ENCODE data around the gene ARHGEF18.
A peak's percentile ranks its signal among the peaks of the same experiment; 100 is the strongest.
"Not testable (repeated sequence)": the region's sequence is repeated elsewhere in the genome, so short reads cannot be mapped to it uniquely, and the experiment has no call there.

ARHGEF18 gene

GRCh38 chr19:7348587-7349230 is at the start of gene ARHGEF18:
Gene ARHGEF18 (plus strand): TSS chr19:7348937. CDS start chr19:7362891, 13,954 bp downstream.
- DNase-seq (ENCODE audit: low read depth) = no peak

GRCh38 chr19:7301525-7301924 is 47.2 kb upstream of the ARHGEF18 start:
- DNase-seq (ENCODE audit: low read depth) = no peak

GRCh38 chr19:7303470-7303869 is 45.3 kb upstream of the ARHGEF18 start:
- no peak for DNase-seq (ENCODE audit: low read depth)

- DNase-seq (ENCODE audit: low read depth) = no peak
Observed at GRCh38 chr19:7304200-7304599, 44.5 kb upstream of the ARHGEF18 start.

GRCh38 chr19:7307590-7308218 is 41.0 kb upstream of the ARHGEF18 start:
- DNase-seq (ENCODE audit: low read depth) = no peak

DNA sequence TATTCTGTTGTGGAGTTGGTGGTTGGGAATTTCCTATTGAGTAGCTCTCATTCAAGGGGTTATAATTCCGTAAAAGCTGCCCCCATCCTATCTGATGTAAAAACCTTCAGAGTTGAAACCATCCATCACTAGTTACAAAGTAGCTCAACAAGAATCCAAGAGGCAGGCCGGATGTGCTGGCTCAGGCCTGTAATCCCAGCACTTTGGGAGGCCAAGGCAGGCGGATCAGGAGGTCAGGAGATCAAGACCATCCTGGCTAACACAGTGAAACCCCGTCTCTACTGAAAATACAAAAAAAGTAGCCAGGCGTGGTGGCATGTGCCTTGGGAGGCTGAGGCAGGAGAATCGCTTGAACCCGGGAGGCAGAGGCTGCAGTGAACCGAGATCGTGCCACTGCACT is 40.4 kb upstream of the ARHGEF18 start:
- DNase-seq (ENCODE audit: low read depth) = not testable (repeated sequence)

DNA sequence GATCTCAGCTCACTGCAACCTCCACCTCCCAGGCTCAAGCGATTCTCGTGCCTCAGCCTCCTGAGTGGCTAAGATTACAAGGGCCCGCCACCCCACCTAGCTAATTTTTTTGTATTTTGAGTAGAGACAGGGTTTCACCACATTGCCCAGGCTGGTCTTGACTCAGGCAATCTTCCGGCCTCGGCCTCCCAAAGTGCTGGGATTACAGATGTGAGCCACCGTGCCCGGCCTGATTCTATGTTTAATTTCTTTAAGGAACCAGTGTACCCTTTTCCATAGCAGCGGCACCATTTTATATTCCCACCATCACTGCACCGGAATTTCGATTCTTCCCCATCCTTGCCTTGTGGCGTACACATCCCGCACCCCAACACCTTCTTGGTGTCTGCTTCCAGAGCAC is 36.8 kb upstream of the ARHGEF18 start:
- DNase-seq (ENCODE audit: low read depth) = no peak

DNA sequence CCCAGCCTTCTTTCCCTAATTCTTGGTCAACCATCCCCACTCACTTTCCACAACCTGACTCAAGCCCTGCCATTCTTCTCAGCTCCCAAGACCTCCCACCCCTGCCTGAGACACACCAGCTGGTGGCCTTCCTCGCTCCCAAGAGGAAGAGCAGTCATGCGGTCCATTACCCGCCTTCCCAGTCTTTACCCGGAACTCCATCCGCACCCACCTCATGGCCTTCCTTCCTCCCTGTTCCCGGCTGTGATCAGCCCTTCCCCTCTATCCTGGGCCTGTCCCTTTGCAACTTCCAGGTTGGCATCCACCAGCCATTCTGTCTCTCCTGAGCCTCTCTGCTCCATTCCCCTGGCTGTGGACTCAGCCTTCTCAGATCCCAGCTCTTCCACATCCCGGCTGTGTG is 35.9 kb upstream of the ARHGEF18 start:
- DNase-seq (ENCODE audit: low read depth) = no peak

- no peak for DNase-seq (ENCODE audit: low read depth)
Observed at GRCh38 chr19:7318176-7318575, 30.6 kb upstream of the ARHGEF18 start.

GRCh38 chr19:7326105-7326877 is 22.4 kb upstream of the ARHGEF18 start:
- DNase-seq (ENCODE audit: low read depth) = no peak

GRCh38 chr19:7327802-7328201 is 20.9 kb upstream of the ARHGEF18 start:
- DNase-seq (ENCODE audit: low read depth) = no peak

DNA sequence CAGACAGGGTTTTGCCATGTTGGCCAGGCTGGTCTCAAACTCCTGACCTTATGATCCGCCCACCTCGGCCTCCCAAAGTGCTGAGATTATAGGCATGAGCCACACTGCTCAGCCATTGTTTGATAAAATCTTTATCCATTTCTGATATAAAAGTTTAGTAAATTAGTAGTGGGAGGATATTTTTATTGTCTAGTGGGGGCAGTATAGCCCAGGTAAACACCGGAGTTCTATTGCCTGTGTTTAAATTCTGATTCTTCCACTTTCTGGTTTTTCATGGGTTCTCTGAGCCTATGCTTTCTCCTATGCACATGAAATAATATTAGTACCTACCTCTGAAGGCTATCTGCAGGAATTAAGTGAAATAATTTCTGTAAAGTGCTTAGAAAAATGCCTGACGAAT is 20.1 kb upstream of the ARHGEF18 start:
- no peak for DNase-seq (ENCODE audit: low read depth)

GRCh38 chr19:7331446-7331845 is 17.3 kb upstream of the ARHGEF18 start:
- no peak for DNase-seq (ENCODE audit: low read depth)

DNA sequence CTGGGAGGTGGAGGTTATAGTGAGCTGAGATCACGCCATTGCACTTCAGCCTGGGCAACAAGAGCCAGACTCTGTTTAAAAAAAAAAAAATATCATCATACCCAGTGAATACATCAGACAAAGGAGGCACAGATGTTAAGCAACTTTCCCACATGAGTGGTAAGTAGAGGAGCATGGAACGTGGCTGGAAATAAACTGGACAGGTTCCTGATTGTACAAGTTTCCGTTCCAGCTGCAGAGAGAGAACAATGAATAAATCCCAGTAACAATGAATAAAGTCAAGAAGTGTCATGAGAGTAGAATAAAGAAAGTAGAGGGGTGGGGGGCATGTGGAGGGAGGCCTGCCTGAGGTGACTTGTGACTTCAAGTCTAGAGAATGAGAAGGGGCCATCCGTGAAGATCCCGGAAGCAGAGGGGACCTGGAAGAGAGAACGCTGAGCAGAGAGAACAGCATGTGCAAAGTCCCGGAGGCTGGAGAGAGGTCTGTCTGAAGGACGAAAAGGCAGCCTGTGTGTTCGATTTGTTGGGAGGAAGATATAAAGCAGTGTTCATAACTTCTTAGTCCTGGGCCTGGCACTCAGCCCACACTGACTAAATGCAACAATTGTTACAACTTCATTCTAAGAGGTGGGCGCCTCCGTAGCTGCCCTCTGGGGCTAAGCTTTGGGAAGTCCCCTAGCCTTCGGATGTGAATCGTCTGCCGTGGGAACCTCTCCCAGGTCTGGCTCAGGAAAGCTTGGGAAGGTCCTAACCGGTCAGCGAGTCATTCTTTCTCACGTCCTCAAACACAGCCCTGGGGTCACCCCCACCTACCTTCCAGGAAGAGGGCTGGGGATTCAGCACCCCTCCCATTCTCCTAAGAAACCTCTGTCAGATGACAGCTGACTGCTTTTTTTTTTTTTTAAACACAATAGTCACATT is 15.3 kb upstream of the ARHGEF18 start:
- no peak for DNase-seq (ENCODE audit: low read depth)

GRCh38 chr19:7336321-7336973 is 12.3 kb upstream of the ARHGEF18 start:
- DNase-seq (ENCODE audit: low read depth) = no peak

DNA sequence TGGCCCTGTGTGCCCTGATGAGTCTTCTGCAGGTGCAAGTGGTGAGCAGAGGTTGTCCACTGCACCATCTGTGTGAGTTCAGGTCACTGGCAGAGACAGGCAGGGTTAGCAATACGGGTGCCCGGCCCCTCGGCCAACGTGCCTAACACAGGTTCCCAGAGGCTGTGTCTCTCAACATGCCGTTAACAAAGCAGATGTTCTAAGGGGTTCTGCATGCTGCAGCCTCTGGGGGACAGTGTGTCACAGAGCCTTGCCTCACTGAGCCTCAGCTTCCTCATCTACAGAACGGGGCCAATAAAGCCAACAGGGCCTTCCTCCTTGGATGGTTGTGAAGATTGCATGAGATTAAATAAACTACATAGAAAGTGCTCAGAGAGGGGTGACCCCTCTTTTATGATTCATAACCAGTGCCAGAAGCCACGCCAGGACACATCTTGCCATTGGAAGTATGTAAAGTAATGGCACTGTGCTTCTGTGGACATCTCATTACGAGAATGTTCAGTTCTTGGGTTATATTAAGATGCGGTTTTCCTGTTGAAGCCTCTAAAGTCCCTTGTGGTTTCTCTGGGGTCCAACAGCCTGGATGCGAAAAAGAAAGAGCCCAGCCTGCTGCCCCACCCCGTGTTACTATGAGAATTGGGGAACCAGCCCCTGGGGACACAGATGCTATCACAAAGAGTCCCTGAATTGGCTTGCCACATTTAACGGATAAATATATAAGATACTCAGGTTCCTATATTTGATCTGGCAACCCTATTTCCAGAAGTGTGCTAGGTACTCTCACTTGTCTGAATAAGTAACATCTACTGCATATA is 11.2 kb upstream of the ARHGEF18 start:
- DNase-seq (ENCODE audit: low read depth) = no peak

DNA sequence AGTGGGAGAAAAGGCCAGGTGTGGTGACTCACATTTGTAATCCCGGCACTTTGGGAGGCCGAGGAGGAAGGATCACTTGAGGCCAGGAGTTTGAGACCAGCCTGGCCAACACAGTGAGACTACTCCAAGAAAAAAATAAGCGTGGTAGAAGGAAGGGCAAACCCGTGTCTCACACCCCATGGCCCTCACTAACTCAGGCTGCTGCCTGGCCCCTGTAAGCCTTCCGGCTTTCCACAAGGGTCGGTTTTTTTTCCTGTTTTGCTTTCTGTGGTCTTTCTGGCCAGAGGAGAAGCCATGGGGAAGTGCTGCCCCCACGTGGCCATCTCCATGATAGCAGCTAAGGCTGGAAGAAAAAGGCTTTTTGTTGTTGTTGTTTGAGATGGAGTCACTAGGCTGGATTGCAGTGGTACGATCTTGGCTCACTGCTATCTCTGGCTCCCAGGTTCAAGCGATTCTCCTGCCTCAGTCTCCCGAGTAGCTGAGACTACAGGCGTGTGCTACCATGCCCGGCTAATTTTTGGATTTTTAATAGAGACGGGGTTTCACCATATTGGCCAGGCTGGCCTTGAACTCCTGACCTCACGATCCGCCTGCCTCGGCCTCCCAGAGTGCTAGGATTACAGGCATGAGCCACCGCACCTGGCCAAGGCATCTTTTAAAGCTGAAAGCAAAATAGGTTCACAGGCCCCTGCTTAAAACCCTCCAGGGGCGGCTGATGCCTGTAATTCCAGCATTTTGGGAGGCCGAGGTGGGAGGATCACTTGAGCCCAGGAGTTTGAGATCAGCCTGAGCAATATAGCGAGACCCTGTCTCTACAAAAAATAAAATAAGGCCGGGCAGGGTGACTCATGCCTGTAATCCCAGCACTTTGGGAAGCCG is 7.5 kb upstream of the ARHGEF18 start:
- DNase-seq (ENCODE audit: low read depth) = peak; percentile 44

DNA sequence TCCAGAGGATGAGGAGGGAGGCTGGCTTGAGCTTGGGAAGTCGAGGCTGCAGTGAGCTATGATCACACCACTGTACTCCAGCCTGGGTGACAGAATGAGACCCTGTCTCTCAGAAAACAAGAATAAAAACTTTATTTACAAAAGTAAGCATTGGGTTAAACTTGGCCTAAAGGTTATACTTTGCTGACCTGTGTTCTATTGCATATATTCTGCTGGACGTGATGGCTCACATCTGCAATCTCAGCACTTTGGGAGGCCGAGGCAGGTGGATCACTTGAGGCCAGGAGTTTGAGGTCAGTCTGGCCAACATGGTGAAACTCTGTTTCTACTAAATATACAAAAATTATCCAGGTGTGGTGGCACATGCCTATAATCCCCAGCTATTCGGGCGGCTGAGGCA is 6.6 kb upstream of the ARHGEF18 start:
- DNase-seq (ENCODE audit: low read depth) = no peak

GRCh38 chr19:7346488-7346971 is 2.2 kb upstream of the ARHGEF18 start:
- no peak for DNase-seq (ENCODE audit: low read depth)

- DNase-seq (ENCODE audit: low read depth) = not testable (repeated sequence)
Observed at GRCh38 chr19:7346997-7347396, 1.7 kb upstream of the ARHGEF18 start.

Data from stromal cell of bone marrow (primary cell).